GM19438 (cell line): ENCODE measurements around the gene FOXP1.

Experiments
- ATAC-seq: cut with Tn5 transposase; IDR thresholded peaks from one replicate; pipeline ENCODE4 v1.9.1; 2021; ENCODE audit warnings: low read depth; ENCODE audit not compliant: unreplicated experiment

The FOXP1 gene

DNA sequence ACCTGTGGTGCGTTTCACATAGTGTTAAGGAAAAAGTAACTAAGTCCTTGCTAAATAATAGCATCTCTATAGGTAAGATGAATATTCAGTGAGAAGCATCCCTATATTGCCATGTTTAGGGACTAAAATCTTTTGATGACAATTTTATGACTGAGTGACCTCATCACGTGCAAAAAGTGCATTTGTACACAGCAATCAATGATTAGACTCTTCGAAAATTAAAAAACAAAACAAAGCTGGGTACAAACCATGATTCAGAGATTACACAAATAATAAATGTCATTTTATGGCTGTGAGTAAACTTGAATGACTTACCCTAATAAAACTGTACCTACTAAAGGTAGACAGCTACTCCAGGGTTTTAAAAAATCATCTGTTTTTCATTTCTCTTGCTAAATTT is 505.3 kb downstream of the FOXP1 start:
- no peak for ATAC-seq

DNA sequence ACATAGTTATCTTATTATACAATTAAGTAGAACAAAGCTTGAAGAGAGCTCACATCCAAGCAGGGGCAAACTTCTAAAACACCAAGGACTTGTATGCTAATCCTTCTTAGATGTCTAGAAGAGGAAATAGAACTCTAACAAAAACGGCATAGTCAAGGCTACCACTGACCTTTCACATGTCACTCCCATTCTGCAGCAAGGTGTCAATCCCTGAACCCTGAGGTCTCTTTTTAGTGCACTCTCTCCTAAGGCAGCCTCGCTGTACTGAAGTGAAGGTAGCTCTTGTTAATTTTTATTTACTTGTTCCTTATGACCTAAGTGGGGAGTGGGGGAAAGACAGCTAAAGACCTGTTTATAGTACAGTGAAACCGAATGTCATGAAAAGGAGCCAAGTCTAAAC is 506.5 kb downstream of the FOXP1 start:
- no peak for ATAC-seq

DNA sequence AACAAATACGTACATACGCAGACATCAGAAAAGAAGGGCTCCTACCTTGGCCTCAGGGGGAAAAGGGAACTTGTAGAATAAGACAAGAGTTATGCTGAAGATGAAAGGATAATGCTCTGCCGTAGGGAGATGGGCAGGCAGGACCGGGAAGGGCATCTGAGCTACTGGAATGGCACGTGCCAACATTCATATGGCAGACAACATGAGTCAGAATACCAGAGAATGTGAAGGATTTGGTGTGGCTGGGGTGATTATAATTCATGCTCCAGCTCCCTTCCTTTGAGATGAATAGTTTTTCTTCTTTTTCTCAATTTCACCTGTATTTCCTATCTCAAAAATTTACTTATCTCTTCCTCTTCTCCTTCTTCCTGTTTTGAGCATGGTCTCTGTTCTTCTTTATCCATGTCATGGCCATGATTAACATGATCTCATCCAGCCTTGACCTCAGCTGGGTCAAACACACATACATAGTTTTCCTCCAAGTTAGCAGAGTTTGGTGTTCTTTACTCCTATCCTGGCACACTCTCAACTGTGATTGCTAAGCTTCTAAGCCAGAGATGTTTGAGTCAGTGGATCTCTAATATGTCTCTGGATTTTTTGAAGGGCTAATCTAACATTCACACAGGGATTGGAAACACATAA is 507.0 kb downstream of the FOXP1 start:
- no peak for ATAC-seq

DNA sequence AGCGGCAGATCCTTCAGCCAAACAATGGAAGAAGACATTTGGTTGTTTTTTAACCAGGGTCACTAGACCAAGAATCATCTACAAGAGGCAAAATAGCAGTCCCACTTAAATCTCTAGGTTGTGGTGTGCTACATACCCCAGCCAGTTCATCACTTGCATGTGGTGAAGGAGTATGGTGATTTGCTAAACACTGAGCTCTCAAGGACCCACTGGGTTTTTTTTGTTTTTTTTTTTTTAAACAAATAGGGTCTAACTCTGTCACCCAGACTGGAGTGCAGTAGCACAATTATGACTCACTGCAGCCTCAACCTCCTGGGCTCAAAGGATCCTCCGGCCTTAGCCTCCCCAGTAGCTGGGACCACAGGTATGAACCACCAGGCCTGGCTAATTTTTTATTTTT is 508.0 kb downstream of the FOXP1 start:
- no peak for ATAC-seq

DNA sequence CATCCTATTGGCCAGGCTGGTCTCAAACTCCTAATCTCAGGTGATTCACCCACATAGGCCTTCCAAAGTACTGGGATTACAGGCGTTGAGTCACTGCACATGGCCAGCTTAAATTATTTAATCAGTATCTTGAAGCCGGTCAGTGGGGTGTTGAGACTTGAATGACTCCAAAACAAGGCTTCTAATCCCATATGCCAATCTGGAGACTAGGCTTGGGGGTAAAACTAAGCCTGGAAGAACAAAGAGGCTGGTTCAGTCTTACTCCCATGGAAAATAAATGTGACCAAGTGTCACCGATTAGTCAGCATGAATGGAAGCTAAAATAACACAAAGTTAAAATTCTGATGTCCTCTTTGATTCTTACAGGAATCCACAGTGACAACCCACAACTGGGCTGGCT is 509.1 kb downstream of the FOXP1 start:
- no peak for ATAC-seq

DNA sequence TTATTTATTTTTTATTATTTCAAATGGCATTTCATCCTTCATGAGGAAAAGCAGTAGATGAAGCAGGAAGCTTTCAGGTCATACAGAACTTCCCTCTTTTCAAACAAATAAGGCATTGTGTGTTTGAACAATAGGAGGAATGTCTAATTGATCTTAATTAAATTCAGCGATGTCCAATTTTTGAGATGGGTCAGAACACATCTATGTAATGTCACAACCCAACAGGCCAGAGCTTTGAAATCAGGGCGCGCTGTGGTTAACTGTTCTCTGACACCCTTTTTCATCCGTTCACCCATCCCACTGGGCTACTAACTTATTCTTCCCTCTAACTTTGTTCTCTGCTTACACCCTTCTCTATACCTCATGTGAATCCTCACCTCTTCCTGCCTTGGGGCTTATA is 510.5 kb downstream of the FOXP1 start:
- ATAC-seq = no peak

DNA sequence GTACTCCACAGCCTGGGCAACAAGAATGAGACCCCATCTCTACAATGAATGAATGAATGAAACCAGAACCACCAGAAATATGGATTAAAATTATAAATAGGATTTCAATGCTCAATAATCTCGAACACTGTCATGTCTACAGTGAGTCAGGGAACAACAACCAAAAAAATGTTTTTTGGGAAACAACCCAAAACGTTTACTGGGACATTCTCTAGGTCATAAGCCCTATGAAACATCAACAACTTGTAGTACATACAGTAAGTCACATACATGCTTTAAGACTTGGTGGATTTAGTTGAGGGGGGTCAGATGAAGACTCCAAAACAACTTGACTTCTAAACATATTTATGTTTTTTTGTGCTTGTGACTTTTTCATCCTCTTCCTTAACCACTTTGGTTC is 511.2 kb downstream of the FOXP1 start:
- ATAC-seq = no peak

DNA sequence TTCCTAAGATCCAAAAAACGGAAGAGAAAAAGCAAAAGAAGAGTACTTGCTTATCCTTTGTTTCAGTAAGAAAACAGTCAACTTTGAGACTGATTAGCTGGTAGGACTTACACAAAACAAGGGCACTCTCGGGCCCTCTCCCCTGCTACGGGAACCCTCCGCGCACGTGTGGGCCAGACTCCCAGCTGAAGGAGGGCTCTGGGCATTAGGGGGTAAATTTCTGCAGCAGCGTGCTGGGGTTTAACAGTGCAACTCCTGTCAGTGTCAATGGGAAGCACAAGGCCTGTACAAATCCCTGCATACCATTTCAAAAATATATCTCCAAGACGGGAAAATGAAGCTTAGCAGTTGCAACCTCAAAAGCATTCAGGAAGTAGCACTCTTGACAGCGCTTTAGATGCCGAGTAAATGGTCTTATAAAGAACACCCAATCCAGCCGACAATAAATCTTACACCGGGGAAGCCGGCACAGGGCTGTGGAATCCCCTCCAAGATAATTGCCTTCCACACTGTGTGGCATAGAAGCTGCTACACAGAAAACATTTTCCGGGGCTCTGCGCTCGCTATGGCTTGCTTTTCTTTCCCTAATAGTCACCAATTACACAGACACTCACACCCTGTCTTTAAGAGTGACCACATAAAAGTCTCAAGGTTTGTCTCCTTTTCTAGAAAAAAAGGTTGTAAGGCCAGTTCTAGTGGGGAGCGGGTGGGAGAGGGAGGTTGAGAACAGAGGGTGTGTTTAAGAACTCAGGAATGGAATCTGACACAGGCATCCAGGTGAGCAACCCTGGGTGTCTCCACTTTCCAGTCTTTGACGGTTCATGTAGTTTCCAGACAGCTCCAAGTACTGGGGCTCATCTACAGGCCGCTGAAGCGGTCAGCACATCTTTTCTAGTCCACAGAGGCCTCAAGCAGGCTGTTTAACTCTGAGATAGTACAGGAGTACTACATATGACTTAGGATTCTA is 512.7 kb downstream of the FOXP1 start:
- no peak for ATAC-seq

DNA sequence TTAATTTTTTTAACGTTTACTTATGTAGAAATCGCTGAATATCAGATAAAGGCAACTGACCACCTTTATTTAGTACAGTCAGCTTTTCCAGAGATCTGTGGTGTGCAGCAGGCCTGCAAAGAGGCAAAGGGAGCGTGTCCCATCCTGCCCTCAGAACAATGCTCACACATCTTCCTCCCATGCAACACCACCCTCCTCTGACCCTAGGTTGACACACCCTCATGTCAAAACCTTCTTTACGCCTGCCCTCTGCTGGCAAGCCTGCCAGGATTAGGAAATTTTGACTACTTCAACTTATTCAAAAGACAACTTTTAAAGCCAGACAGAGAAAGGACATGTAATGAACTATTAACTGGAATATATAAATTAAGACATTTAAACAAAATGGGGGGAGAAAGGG is 513.7 kb downstream of the FOXP1 start:
- no peak for ATAC-seq

DNA sequence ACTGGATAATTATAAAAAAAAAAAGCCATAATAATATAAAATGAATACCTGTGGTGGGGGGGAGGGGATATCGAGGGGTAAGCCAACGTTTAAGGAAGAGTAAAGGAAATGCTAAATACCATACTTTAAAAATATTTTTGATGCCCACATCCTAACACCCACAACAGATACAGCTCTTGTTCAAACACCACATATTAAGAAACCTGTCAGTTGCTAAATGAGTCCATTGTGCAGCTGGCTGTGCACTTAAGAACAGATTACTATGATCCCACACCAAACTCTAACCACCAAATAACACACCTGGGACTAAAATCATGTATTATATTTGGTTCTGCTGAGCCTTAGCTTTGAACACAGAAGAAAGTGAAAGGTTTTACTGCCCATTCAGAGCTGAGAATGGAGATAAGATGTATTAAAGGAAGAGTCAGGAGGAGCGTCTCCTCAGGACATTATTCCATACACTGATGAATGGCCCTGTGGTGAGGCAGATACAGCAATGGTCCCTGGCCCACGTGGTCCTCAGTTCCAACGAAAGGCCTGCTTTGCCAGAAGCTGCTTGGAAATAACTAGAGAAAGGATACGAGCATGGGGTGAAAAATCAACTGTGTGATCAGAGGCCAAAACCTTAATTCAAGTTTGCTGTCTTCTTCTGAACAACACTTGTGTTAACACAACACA is 515.4 kb downstream of the FOXP1 start:
- ATAC-seq = no peak

DNA sequence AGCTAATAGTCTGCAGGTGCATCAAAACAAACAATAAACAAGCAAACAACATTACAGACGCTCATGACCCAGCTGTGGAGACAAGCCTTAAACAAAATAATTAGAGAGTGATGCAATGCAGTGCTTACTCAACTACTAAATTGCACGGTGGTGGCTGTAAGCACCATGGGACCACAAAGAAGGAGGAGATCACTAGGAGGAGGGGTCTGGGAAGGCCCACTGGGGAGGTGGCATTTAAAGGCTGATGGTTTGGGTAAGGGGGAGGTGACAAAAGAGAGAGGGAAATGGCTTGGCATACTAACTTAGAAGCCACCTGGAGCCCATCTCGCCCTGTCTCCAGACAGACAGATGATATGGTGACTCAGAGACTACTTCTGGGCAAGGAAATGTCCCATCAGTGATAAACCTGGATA is 516.7 kb downstream of the FOXP1 start:
- no peak for ATAC-seq

DNA sequence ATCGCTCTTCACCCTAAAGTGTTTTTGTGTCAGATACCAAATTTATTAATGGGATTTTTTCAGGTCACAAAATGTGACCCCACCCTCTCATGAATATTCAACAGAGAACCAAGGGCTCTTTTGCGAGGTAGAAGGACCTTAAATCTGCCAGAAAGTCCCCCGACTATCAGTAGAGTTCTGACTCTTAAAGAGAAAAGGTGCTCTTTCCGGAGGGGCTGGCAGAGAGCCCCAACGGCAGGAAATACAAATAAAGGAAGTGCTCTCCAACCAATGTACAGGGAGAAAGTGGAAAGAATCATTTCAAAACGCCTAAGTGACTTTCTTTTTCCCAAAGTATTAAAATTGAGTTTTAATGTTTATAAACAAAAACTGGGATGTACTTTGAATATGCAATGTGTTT is 517.2 kb downstream of the FOXP1 start:
- no peak for ATAC-seq

DNA sequence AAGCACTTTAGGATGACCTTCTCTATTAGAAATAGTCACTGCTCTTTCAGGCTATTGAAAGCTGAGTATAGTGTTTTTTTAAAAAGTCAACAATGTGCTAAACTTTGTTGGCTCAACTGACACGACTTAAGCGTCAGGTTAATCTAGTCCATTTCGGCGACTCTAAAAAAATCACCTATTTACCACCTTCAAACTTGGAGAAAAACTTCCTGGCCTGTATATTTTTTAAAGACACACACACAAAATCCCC is 517.8 kb downstream of the FOXP1 start:
- ATAC-seq = no peak

DNA sequence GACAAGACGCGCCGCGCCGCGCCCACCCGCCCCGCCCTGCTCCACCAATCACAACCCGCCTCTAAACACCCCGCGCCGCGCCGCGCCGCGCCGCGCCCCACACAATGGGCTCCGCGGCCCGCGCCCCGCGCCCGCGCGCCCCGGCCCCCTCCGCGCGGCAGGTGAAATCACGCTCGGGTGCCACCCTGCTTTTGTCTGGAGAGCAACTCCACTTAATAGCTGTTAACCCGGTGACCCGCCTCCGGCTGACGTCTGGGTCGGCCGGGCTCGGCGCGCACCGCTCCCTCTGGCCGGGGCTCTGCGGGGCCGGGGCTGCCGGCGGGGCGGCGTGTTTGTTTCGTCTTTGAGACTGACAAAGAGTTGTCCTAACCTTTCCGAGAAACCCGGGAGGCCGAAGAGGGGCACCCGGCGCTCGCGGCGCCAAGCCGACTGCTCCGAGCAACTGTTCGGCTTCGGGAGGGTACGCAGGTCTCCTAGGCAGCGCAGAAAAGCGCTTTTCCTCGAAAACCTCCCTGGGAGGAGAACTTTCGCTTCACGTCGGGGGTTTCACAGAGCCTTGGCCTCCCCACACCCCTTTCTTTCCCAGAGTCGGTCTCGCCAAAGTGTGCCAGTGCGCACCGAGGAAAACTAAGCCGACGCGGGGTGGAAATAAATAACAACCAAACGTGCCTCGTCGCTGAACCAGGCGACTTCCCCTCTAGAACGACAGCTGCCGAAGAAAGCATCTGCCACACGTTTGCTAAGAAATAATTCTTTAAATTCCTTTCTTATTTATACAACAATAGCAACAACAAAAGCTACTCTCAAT is 518.4 kb downstream of the FOXP1 start:
- ATAC-seq = peak; percentile 28

DNA sequence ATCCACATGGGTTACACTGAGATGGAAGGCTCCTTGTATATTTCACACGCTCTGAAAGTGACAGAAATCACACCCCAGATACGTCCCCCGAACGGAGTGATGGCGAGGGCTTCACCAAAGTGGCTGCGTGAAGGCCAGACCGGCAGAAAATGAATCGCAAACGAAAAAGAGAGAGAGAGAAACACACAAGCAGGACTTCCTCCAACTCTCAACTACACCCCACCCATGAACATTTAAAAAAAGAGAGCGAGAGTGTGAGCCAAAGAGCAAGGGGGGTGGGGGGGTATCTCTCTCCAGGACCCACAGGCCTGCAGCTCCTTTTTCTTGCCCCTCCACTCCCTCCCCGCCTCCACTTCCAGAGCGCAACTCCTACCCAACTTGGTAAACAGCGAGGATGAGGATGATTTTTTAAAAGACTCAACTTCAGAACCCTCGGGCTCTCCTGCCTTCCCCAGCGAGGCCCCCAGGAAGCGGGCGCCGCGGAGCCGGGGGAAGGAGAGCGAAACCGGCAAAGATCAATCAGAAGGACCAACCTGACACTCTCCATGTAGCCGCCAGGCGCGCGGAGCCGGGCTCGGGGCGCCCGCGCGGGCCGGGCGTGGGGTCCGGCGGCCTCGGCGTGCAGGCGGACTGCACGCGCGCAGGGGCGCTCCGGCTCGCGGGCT is 519.1 kb downstream of the FOXP1 start:
- ATAC-seq = peak; percentile 41

DNA sequence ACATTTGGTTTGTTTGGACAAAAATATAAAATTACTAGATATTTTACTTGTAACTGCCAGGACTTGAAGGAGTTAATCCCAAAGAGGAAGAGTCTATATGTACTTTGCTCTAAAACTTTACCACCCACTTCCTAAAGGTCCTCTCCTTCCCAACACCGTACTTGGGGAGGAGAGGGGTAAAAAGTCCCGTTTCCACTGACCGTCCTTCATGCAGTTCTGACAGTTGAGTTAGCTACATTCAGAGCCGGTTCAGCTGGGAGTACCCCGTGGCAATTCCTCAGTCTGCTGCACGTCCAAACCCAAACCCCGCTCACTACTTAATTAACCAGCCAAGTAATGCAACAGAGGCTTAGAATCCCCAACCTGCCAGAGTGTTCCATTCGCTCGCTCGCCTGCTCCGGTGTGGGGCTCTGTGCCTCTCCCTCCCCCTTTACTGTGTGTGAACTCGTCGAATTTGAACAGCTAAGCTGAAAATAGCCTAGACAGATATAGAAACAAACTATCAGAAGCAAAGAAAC is 519.7 kb downstream of the FOXP1 start:
- ATAC-seq = peak; percentile 34

DNA sequence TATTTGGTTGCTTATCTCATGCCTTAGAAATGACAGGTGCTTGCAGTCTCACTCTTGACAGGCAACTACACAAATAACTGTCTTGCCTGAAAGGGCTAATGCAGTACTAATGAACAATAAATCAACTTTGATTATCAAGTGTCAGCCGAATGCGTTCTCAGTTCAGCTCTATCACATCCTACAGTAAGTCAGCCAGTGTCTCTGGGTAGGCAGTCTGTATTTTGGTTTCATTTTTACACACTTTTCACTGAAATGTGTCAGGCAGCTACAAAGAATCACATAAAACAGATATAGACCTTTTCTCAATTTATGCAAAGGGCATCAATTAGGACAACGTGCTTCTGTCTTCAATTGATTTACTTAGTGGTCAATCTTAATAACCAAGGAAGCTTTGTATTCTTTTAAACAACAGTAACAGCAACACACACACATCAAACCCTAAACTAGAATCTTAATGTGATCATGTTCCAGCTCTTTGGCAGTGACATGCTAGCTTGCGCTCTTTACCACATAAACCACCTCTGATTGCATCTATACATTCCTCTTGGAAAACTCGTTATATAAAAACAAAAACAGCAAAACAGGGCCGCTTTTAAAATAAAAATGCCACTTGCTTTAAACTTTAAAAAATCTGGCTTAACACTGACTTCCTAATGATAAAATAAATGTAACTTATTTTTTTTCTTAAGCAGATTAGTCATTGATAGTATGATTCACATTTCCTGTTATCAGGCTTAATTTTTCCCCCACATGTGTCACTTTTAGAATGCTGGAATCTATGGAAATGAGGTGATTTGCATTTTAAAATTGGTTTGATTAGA is 520.4 kb downstream of the FOXP1 start:
- no peak for ATAC-seq

DNA sequence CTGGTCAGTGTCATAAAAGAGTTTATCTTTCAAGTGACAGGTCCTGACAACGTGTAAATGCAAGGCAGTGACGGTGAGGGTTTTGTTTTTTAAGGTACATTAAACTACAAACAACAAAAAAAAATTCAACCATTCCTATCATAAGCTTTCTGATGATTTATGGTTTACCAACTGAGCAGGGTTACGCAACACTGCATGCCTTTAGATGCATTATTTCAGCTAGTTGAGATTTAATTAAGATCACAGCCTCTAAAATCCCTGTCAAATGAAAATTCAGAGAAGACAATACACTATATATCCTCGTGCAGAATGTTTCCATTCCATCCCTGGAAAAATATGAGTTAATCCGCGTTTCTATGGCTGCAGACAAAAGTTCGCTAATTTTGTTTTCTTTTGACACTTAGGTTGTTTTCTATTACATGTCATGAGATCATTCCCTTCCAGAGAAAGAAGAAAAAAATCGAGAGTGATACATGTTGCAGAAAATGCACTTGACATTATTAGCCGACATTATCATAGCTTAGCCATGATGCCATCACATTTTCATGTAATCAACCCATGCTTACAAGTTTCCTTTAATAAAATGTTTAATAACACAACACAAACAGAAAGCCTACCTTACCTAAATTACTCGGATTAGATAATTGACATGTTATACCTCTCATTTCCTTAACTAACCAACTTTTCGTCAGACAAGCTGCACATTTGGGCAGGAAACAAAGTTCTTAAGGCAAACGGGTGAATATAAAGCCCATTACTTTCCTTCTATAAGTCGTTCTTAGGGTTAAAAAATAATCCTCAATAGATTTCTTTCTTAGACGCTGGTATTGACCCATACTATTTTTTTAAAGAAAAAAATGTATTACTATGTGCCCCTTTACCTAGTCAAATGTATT is 521.2 kb downstream of the FOXP1 start:
- ATAC-seq = no peak
